GM10266 (cell line): ENCODE measurements around the gene MYH9.
"Not testable (repeated sequence)": the region's sequence is repeated elsewhere in the genome, so short reads cannot be mapped to it uniquely, and the experiment has no call there.

Experiments
- DNase-seq: peaks from one replicate; pipeline ENCODE4 v3.0.0; 2012; ENCODE audit errors: extremely low spot score
- CTCF ChIP-seq: IDR thresholded peaks from 2 replicates; pipeline ENCODE4 v1.5.1; 2012; ENCODE audit warnings: mild to moderate bottlenecking, low read depth; ENCODE audit not compliant: control insufficient read depth, insufficient read depth; ENCODE audit errors: missing control alignments

Gene MYH9

GRCh38 chr22:36257948-36258670 lies 129.7 kb downstream of the MYH9 start:
- no peak for DNase-seq
- no peak for TF ChIP-seq CTCF

DNA sequence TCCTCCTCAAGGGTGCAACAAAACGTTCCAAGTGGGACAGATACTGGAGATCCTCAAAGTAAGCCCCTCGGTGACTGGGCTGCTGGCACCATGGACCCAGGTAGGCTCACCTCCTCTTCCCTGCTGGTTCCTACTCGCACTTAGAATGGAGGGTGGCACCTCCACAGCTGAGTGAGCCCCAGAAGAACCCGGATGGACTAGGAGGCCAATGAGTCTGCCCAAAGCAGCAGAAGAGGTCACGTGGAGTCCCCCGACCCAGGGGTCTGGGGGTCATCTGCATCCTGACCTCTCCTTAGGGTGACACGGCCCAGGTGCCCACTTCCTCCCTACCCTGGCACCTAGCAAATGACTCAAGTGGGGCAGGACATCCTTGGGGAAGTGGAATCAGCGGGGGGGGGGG lies 130.5 kb downstream of the MYH9 start:
- DNase-seq, result no peak

DNA sequence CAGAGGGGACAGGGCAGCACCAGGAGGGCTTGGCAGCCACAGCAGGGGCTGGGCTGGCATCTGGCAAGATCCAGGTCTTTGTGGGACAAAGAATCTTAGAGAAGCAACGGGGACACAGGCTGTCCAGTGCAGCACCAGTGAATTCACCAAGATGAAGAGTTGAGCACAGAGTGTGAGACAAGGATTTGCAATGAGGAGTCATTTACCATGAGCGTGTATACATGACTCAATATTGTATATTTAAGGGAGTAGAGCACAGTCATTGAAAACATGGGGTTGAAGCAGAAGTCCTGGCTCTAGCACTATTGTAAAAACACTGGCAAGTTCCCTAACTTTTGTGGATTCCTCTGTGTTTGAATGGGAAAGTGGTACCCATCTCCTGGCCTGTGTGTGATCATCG lies 131.3 kb downstream of the MYH9 start:
- DNase-seq, result no peak
- TF ChIP-seq CTCF, result no peak

More for the DNA sequence above, 130.5 kb downstream of the MYH9 start:
- TF ChIP-seq CTCF, result no peak

- DNase-seq, result not testable (repeated sequence)
Observed at GRCh38 chr22:36255572-36255971, 132.2 kb downstream of the MYH9 start.

DNA sequence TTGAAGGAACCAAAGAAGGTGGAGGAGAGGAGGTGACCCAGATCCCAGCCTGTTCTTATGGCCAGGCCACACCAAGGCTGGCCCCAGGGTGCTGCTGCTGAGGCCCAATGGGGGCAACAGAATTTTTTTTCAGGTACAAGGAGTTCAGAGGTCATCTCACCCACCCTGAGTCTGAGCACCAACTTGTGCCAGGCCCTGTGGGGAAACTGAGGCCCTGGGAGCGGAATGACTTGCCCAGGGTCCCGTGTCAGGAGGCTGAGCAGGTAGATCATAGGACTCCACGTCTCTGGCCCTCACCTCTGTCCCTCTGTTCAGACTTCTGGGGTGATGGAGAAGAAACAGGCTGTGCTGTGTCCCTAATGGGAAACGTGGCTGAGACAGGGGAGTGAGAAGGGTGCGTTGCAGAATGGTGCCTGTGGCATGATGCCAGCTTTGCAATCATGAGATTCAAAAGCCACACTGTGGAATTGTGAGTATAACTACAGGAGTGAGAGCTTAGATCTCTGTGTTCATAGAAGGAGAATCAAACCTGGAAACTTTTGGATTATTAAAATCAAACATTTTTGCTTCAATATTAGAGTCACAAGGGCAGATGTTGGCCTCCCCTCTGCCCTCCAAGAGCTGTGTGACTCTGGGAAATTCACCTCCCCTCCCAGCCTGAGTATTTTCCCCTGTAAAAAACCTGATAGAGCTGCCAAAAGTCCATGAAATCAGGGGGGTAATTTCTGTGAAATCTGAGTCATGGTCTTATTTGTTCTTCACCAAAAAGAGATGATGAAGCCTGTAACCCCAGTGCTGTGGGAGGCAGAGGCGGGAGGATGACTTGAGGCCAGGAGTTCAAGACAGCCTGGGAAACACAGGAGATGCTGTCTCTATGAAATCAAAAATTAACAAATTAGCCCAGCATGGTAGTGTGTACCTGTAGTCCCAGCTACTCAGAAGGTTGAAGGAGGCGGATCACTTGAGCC lies 134.0 kb downstream of the MYH9 start:
- TF ChIP-seq CTCF, result no peak
- DNase-seq, result no peak

GRCh38 chr22:36252754-36253522 lies 134.8 kb downstream of the MYH9 start, which contains the start of gene APOL1:
APOL1 (plus strand) TSS chr22:36253133; CDS start chr22:36254956, 1,823 bp downstream.
- no peak for TF ChIP-seq CTCF
- DNase-seq, result peak; percentile 56

DNA sequence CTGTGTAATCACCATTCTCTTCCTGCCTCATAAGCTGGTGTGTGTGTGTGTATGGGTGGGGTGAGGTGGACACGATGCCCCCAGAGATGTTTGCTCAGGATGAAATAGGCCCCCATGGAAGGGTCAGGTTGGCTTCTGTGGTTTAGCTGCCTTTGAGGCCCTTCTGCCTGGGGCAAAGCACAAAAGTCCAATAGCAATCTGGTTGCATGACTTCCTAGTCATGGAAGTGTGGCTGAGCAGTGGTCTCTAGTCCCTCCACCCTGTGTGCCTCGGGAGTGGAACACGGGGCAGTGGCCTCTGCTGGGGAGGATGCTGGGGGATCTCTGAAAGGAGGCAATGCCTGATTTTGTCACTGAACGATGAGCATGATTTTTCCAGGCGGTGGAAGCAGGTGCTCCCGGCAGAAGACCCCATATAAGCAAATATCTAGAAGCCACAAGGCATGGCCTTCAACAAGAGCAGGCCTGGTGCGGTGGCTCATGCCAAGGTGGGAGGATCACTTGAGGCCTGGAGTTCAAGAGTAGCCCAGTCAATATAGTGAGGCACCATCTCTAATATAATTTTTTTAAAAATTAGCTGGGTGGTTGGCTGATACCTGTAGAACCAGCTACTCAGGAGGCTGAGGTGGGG lies 135.7 kb downstream of the MYH9 start:
- DNase-seq, result not testable (repeated sequence)

GRCh38 chr22:36250292-36250960 lies 137.3 kb downstream of the MYH9 start:
- not testable (repeated sequence) for DNase-seq
